GM19468 (cell line): ENCODE measurements around the gene CLOCK.
A peak's percentile ranks its signal among the peaks of the same experiment; 100 is the strongest.

Experiments used
- ATAC-seq: cut with Tn5 transposase; IDR thresholded peaks from one replicate; pipeline ENCODE4 v1.9.1; 2021; ENCODE audit warnings: mild to moderate bottlenecking, moderate library complexity, moderate number of reproducible peaks; ENCODE audit not compliant: unreplicated experiment; ENCODE audit errors: extremely low read depth

CLOCK gene

DNA sequence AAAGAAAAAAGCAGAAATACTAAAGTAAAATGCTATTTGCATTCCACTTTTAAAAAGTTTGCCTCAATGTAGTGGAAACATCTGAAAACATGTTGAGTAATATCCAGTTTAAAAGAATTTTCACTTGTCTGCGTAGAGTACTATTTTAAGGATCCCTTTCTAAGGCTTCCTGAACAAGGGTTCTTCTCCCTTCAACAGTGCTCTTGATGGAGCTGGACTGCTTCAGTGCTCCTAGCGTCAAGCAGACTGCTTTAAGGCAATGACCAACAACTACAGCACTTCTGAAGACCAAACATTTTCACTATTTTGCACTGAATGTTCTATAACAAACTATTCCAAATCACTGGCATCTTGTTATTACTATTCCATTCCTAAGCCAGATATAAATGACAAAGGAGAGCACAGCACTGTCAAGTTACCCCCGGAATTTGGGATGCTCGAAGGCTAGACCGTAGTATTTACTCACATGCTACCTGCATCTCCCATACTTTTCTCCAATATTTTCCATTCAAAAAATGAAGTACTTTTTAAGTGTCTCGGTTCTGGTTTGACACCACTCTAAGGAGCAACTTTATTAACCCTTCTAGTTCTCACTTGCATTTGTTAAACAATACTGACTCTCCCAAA lies 114.9 kb downstream of the CLOCK start:
- ATAC-seq: no peak

DNA sequence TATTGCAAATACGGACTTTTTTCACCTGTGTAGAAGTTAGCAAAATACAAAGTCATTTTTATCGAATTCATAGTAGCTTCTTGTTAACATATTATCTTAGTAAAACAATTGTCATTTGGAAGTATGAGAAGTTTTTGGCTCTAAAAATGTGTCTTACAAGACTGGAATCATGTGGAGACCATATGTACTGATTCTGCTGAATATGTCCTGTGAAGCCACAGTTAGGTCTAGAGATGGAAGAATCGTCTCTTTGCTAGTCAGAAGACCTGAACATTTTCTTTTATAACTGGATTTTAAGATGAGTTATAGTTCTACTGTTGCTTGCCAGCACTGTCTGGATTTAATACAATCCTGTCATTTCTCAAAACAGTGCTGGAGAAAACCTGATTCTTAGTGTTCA lies 121.9 kb downstream of the CLOCK start:
- ATAC-seq: no peak

DNA sequence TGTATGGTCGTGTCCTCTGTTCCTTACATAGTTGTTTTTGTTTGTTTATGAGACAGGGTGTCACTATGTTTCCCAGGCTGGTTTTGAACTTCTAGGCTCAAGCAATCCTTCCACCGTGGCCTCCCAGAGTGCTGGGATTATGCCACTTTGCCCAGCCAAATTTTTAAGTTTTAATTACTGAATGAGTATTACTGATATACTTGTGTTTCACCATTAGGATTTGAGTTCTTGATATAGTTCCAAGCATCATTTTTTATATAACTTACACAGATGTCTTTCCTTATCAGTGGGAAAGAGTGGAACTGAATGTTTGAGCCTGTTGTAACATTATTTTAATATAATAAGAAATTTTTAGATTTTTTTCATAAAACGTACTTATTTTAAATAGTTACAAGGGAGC lies 130.5 kb downstream of the CLOCK start:
- no peak for ATAC-seq

DNA sequence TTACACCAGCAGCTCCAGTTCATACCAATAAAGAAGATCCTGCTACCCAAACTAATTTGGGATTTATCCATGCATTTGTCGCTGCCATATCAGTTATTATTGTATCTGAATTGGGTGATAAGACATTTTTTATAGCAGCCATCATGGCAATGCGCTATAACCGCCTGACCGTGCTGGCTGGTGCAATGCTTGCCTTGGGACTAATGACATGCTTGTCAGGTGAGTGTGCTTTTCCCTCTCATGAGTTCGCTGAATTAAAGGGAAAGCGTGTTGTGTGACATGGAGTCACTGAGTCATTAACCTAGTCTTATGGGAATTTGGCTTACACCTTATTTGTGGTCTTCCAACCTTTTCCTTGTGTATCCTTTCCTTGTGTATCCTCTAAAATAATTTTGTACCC lies 135.1 kb downstream of the CLOCK start:
- no peak for ATAC-seq

DNA sequence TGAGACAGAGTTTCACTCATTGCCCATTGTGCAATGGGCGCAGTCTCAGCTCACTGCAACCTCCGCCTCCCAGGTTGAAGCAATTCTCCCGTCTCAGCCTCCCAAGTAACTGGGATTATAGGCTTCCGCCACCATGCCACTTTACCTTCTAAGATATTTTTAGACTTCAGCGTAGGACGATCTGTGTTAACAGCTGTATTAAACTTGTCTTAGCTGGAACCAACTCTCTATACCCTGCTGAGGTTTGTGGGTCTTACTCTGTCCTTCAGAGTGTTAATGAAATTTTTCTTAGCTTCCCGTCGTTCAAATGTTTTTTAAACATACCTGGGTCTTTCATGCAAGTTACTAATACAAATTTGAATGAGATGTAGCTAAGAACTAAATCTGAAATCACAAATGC lies 136.3 kb downstream of the CLOCK start:
- no peak for ATAC-seq

DNA sequence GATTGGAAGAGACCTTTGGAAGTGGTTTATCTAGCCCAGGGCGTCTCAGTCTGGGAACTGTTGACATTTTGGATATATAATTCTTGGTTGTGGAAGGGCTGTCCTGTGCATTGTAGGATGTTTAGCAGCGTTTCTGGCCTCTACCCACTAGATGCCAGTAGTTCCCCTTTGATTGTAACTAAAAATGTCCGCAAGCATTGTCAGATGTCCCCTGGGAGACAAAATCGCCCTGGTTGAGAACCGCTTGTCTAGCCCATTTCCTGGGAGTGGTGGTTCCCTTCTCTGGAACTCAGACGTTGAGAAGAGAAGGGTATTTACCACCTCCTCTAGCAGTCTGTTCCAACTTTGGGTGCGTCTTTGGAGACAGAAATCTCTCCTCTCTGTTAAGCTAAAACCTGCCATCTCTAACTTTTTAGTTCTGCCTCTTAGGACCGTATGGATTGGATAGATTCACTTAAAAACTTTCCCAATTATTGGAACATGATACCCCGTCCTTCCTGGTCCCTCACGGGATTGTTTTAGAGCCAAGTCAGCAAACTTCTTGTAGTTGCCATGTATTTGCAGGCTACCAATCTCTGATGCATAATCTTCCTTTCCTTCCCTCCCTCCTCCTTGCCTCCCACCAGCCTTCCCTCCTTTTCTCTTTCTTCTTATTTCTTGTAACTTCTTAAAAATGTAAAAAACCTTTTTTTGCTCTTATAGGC lies 137.1 kb downstream of the CLOCK start:
- no peak for ATAC-seq

DNA sequence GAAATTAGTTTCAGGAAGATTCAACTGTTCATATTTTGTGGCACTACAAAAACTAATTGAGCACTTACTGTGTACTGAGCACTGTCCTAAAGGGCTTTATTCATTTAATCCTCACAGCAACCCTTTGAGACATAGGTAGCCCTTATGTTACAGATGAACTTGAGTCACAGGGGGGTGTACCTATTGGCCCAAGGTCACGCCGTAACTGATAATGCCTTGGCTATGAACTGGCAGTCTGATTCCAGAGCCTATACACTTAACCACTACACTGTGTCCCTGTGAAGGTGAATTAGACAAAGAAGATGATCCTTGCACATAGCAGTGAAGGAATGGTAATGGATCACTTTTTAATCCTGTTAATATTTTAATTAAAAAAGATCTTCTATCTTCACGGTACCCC lies 138.9 kb downstream of the CLOCK start:
- ATAC-seq: no peak

DNA sequence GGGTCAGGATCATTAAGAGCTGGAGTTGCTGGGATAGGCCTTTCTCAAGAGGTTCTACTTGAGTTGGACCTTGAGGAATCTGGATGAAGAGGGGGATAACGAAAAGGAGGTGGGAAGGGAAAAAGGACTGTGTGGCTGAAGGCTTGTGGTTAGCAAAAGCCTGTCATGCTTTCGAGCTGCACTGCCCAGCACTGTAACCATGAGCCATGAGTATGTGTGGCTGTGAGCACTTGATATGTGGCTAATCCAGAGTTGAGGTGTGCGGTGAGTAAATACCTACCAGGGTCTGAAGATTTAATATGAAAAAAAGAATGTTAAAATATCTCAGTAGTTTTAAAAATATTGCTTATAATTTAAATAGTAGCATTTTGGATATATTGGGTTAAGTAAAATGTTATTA lies 139.6 kb downstream of the CLOCK start:
- ATAC-seq: no peak

DNA sequence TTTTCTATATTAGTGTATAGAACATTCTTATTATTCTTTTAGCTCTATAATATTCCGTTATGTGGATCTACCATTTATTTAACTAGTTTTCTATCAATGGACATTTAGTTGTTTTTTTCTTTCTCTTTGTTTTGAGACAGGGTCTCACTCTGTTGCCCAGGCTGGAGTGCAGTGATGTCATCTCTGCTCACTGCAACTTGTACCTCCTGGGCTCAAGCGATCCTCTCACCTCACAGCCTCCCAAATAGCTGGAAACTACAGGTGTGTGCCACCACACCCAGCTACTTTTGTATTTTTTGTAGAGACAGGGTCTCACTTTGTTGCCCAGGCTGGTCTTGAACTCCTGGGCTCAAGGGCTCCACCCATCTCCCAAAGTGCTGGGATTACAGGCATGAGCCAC lies 140.2 kb downstream of the CLOCK start:
- ATAC-seq: no peak

DNA sequence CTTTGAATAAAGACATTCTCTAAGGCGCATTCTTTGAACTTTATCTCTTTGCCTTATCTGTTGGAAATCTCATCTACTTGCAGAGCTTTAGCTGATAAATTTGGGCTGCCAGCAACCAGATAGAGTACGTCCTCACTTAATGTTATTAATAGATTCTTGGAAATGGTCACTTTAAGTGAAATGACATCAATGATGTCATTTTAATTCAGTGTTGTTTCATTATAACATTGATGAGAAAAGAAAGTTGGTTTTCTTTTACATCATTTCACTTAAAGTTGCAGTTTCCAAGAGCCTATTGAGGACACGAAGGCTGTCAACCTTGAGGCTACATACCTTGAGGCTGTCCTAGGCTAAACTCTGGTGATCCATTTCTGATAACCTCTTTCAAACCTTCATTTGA lies 141.6 kb downstream of the CLOCK start:
- no peak for ATAC-seq

DNA sequence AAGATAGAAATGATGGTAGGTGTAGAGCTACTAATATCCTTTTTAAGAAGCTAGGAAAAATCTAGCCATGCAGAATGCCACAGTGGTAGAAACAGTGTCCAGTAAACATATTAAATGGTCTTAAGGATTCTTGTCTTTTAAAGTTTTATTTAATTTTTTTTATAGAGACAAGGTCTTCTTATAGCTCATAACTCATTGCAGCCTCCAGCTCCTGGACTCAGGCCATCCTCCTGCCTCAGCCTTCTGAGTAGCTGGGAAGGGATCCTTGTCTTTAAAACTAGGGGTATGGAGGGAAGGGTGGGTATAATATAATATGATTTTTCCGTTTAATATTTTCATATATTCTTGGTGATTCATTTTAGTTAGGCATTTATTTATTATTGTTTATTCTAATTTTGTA lies 147.1 kb downstream of the CLOCK start:
- ATAC-seq: no peak

DNA sequence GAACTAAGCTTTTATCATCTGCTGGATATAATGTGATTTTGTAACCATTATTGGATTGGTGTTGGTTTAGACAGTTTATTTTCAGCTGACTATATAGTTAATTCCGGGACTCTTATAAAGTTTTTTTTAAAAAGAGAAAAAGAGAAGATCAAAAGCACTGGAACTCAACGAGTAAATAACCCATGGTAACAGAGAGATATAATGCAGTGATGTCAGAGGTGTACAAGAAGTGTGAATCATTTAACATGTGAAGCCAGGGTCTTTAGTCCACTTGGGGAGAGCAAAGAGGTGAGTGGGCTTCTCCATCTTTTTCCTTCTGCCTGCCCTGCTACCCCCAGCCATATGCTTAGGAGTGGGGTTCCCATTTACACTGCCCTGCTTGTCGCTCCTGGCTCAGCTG lies 147.7 kb downstream of the CLOCK start:
- no peak for ATAC-seq

DNA sequence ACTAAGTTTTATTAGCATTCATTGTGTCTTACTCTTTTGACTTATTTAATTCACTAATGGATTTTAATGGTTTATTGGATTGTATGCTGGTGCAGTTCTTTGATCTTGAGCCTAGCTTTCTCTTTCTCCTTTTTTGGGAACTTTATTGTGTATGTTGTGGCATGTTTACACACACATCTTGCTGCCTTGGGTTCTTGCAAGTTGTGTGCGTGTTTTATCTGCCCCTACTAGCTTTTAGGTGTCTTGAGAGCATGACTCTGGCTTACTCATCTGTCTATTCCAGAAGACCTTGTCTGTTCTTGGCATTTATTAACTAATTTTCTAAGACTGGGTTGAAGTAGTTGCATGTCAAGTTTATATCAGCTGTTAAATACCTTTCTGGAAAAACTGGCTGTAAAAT lies 148.2 kb downstream of the CLOCK start:
- ATAC-seq: no peak

DNA sequence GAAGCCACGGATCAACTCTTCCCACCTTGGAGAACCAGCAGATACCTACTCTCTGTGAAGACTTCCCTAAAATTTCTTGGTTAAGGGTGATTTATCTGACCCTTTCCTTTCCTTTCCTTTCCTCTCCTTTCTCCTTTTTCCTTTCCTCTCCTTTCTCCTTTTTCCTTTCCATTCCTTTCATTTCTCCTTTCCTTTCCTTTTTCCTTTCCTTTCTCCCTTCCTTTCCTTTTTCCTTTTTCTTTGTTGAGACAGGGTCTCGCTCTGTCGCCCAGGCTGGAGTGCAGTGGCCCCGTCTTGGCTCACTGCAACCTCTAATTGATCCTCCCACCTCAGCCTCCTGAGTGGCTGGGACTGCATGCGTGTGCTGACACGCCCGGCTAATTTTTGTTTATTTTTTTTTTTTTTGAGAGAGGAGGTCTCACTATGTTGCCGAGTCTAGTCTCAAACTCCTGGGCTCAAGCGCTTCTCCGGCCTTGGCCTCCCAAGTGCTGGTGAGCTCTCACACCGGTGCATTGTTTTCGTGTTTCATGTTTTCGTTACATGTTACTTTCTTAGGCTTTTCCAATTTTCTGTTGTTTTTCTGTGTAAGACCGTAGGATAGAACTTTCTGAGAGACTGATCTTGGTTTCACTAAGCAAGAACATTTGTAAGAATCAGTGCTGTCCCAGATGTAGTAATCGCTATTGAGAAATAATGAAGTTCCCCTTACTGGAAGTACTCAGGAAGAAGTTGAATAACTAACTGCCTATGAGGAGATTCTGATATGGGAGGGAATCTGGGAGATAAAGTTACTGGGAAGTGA lies 149.0 kb downstream of the CLOCK start:
- no peak for ATAC-seq

DNA sequence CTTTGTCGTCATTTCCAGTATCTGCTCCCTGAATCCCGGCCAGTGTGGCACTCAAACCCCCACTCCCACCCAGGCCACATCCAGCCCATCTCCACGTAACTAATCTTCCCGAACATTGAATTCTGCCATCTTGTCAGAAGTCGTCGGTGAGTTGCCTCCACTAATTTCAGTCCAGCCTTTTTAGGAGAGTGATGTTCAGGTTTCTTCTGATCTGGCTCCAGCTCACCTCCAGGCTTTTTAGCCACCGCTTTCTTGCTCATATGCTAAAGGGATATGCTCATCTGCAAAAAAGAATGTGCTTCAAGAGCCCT lies 149.6 kb downstream of the CLOCK start:
- no peak for ATAC-seq

DNA sequence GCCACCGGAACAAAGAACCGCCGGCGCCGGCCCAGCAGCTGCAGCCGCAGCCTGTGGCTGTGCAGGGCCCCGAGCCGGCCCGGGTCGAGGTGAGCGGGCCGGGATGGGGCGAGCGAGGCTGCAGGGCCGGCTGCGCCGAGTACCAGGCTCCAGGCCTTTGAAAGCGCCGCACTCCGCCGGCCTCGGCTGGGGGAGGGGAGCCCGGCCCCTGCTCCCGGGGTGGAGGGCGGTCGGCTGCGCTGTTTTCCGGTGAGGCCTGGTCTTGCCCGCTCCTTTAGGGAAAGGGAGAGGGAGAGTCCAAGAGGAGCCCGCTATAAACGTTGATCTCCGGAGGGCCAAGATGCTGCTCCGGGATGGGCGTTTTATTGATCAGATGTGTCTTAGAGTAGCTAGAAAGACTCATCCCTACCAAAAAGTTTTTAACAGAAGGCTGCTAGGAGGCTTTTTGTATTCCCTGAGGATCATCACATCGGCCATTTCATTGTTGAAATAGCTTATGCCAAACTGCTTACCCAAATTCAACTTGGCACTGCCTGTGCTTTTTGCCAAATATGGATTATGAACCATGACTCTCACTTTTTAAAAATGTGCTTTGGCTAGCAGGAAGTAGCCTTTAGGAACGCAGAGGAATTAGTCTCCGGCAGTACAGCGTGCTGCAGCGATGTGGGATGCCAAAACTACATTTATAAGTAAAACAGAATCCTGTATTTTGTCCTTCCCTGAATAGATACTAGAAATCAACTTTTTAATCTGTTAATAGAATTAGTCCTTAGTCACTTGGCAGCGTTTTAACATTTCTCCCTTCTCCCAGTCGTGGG lies 150.2 kb downstream of the CLOCK start:
- peak; percentile 1 for ATAC-seq

DNA sequence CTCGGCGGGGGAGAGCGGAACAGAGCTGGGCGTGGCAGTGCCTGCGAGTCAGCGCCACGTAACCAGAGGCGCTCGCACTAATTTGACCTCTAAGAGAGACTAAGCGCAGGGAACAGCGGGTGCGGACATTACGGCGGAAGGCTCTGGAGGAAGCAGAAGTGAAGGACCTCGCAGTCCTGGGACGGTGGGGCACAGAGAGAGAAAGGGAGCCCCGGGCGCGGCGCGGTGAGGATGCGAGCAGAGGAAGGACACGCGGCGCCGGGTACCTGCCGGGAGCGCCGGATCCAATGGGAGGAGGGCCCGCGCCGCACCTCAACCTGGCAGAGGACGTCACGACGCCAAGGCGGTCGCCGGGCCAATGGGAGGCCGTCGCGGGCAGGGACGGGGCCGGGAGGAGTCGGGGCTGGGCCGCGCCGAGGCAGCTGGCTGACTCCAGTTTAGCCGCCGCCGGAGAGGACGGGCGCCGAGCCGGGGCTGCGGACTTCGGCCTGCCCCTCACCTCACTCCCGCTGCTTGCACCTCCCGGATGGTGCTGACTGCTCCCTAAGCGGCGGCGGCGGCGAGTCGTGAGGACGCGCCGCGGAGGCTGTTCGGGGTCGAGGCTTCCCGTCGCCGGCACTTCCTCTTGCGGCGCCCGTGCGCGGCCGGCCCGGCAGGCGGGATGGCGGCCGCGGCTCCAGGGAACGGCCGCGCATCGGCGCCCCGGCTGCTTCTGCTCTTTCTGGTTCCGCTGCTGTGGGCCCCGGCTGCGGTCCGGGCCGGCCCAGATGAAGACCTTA lies 151.0 kb downstream of the CLOCK start, which contains the start of gene TMEM165:
Gene TMEM165 (plus strand): TSS at position 429 of the 779 bp plus-strand sequence. CDS start 233 bp downstream, at position 662.
- ATAC-seq: peak; percentile 92

DNA sequence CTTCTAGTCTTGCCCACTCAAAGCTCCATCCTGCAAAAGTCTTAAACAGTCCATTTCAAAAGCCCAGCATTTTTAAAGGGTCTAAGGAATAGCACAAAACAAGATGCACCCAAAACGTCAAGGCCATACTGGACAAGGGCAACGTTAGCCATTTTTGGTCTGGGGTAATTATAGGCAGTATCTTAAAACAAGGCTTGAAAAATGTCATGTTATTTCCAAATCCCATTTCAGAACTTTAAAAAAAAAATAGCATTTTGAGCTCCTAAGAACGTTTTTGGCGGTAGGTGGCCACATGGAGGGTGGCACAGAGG lies 151.5 kb downstream of the CLOCK start:
- no peak for ATAC-seq

DNA sequence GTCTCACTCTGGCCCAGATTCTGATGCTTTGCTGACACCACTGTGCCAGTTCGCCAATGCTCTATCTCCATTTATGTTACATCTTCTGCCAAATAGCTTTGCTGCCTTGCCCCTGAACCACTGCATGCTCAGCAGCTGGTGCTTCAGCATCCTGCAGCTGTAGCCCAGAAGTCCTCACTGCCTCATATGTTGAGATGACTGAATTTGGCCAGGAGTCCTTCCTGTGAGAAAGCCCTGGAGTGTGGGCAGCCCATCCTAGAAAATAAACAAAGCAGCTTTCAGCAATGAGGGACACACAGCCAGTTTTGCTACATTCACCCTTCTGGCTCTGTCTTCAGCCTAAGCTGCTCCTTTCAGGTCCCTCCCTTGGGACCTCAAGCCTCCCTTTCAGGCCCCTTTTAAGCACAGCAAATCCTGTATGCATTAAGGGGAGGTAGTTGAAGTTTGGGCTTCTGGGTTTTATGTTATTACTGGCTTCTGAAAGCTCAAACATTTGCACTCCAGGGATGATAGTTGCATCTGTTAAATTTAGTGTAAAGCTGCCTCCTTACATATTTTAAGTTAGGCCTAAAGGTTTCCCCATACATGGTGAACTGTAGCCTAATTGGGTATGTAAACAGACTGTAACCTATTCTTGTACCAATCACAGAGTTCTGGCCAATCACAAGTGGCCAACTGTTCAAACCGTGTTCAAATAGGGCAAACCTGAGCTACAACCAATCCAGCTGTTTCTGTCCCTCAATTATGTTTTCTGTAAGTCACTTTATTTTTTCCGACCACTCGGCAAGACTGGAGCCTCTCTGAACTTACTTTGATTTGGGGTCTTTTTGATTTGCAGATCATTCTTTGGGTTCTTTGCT lies 153.0 kb downstream of the CLOCK start:
- ATAC-seq: no peak
